HG03565 (cell line): ENCODE measurements around the gene SLC28A1.

ENCODE experiments used
- ATAC-seq: cut with Tn5 transposase; IDR thresholded peaks from one replicate; pipeline ENCODE4 v1.9.1; 2021; ENCODE audit warnings: mild to moderate bottlenecking, moderate library complexity; ENCODE audit not compliant: unreplicated experiment

SLC28A1 gene

GRCh38 chr15:84885801-84886200 lies 1.3 kb downstream of the SLC28A1 start:
- no peak for ATAC-seq

- no peak for ATAC-seq
Observed at GRCh38 chr15:84886211-84886983, 1.9 kb downstream of the SLC28A1 start.

DNA sequence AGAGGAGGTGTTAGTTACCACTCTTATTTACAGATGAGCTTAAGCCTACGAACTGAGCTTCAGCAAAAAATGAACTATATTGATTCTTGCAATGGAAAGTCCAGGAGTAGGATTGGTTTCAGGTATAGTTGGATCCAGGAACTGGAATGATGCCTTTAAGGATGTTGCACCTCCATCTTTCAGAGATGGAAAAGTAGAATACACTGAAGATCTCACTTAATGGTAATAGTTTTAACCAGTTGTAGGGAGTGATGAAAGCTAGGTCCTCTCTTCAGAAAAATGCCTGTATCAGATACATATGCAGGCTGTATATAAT lies 2.5 kb downstream of the SLC28A1 start:
- no peak for ATAC-seq

- no peak for ATAC-seq
Observed at GRCh38 chr15:84887938-84888337, 3.5 kb downstream of the SLC28A1 start.

DNA sequence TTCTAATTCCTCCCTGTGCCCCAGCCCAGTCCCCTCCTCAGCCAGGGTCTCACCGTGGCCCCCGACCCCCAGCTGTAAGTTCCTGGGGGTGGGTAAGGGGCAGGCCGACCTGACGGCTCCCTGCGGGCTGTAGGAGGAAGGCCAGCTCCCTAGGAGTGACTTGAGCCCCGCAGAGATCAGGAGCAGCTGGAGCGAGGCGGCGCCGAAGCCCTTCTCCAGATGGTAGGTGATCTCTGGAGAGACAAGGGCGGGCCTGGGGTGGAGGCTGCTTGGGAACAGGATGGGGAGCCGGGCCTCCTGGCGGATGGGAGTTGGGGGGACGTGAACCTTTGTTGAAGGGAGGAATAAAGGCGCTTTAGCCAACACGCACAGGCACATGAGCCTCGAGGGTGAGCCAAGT lies 4.2 kb downstream of the SLC28A1 start:
- no peak for ATAC-seq

DNA sequence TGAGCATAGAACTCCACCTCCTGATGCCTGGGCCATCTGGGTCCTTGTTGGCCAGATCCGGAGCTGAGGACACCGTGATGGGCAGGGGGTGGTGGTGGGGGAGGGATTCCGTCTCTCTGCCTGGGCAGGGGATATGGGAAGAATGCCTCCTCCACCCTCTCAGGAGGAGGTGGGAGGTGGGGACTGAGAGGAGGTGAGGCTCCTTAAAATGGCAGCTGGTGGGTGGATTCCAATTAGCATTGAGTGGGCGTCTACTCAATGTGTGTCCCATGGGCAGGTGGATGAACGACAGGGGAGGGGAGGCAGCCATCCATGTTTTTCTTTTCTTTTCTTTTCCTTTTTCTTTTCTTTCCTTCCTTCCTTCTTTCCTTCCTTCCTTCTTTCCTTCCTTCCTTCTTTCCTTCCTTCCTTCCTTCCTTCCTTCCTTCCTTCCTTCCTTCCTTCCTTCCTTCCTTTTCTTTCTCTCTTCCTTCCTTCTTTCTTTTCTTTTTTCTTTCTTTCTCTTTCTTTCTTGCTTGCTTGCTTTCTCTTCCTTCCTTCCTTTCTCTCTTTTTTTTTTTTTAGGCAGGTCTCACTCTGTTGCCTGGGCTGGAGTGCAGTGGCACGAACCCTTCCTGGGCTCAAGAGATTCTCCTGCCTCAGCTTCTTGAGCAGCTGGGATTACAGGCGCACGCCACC lies 5.0 kb downstream of the SLC28A1 start:
- ATAC-seq, result no peak

GRCh38 chr15:84889991-84890669 lies 5.7 kb downstream of the SLC28A1 start:
- ATAC-seq, result no peak

- ATAC-seq, result no peak
Observed at GRCh38 chr15:84890670-84891162, 6.3 kb downstream of the SLC28A1 start.

DNA sequence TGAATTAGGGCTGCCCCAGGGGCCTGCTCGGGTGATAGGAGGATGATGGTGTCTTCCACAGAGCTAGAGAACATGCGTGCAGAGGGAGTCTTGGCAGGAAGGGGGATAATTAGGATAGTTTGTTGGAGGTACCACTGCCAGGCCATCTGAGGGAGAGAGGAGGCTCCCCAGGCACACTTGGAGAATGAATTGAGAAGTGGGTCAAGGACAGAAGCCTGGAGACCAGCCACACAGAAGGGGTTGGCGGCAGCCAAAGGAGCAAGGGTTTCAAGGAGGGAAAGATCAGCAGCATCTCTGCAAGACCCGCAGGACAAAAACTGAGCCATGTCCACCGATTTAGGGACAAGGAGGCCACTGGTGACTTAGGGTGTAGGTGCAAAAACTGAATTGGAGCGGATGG lies 6.9 kb downstream of the SLC28A1 start:
- no peak for ATAC-seq

DNA sequence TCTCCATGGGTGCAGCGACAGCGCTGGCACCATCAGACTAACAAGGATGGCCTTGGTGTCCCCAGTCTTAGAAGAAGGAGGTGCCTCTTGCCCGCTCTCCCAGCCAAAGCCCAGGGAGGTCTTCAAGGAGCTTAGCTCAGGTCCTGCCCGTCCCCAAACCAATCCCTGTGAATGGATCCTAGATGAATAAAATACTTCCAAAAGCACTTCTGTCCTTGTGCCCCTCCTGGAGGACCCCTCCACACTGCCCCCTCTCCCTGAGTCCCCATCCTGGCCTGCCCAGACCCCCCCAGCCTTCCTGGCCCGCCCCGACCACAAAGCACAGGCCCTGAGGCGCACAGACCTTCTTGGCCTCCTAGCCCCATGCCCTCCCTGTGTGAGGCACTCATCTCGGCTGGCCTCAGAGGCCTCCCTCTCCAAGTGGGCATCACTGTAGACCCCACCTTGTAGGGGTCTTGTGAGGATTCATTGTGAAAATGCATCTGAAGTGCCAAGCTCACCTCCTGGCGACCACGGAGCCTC lies 8.4 kb downstream of the SLC28A1 start:
- no peak for ATAC-seq

DNA sequence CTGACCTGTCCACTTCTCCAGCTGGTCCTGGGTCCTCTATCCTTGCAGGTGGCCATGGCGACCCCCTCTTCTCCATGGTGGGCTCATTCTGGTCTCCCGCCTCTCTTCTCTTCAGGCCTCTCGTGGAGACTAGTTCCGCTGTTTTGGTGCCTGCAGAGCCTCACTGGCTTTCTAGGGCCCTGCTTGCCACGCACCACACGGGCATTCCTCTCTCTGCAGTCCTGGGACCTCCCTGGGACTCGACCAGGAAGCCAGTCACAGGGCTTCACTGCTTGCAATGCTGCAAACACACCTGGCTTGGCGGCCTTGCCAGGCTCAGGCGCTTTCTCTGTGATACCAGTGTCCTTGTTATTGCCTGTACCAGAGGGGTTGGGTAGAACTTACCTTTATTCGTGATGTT lies 9.1 kb downstream of the SLC28A1 start:
- no peak for ATAC-seq

DNA sequence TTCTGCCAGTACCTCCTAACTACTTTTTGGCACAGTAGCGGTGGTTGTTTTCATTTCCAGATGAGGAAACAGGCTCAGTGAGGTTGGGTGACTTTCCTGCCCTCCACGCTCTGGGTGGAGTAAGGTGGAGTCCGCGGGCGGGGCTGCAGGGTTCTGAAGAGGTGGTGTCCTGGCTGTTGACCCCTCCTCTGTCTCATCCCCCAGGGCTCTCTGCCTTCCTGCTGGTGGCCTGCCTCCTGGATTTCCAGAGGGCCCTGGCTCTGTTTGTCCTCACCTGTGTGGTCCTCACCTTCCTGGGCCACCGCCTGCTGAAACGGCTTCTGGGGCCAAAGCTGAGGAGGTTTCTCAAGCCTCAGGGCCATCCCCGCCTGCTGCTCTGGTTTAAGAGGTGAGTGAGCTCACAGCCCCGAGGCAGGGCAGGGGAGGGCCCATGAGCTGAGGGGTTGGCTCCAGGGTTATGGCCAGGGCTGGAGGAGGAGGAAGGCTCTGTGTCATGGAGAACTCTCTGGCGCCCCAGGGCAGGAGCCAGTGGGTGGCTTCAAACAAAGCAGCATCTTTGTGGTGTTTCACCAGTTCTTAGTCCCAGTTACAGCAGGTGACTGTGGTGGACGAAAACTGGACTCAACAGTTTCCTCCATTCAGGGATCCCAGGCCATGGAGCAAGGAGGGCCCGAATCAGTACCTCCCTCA lies 10.4 kb downstream of the SLC28A1 start:
- ATAC-seq, result no peak

- no peak for ATAC-seq
Observed at GRCh38 chr15:84898761-84899160, 14.3 kb downstream of the SLC28A1 start.

- ATAC-seq, result no peak
Observed at GRCh38 chr15:84899750-84900149, 15.3 kb downstream of the SLC28A1 start.

GRCh38 chr15:84901540-84901939 lies 17.1 kb downstream of the SLC28A1 start:
- ATAC-seq, result no peak

DNA sequence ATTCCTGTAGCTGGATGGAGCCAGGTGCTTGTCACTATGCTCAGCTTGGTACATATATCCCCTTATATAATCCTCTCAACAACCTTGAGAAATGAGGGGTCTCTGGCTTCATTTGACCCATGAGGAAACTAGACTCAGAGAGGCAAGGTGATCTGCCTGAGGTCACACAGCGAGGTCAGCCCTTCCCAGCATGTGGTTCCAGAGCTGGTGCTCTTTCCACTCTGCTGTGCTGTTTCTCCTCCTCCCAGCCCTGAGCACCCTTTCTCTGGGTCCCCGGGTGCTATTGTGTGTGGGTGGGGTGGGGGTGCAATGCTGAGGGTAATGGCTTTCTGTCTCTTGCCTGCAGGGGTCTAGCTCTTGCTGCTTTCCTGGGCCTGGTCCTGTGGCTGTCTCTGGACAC lies 19.3 kb downstream of the SLC28A1 start:
- ATAC-seq, result no peak

- no peak for ATAC-seq
Observed at GRCh38 chr15:84904419-84904818, 20.0 kb downstream of the SLC28A1 start.

GRCh38 chr15:84905016-84905916 lies 20.8 kb downstream of the SLC28A1 start:
- ATAC-seq, result no peak

- no peak for ATAC-seq
Observed at GRCh38 chr15:84907731-84908130, 23.3 kb downstream of the SLC28A1 start.

- ATAC-seq, result no peak
Observed at GRCh38 chr15:84908564-84908963, 24.1 kb downstream of the SLC28A1 start.
